HepG2 (cell line): Measurements from ENCODE around the gene ADGRB3. TPM values are rescaled to one million over a fixed set of nuclear protein-coding genes. Genes with fewer than 3 reads are reported as not detected.

Experiments
- ELF4 ChIP-seq: sonication (generic); formaldehyde crosslinking; IDR thresholded peaks from 2 replicates; pipeline ENCODE4 v1.5.0; 2020; ENCODE audit warnings: missing genetic modification reagents, mild to moderate bottlenecking, moderate library complexity, borderline replicate concordance
- FOXK1 ChIP-seq: sonication (generic); formaldehyde crosslinking; IDR thresholded peaks from 2 replicates; pipeline ENCODE4 v1.4.0; 2020; ENCODE audit warnings: low read depth, missing genetic modification reagents, borderline replicate concordance
- FOXP1 ChIP-seq, 2 experiments: fragments of 450-650 bp in 1 of 2; IDR thresholded peaks; 2 replicates each; pipeline ENCODE4 v1.6.1; 2017 to 2018; ENCODE audit warnings: antibody characterized with exemption in 1 of 2
- GABPA ChIP-seq, 2 experiments: IDR thresholded peaks; 2 replicates each; pipeline ENCODE4 v1.6.1; 2011 to 2016; ENCODE audit warnings: low read depth in 2 of 2, low read length in 1 of 2, missing biosample characterization in 1 of 2, missing genetic modification characterization in 1 of 2
- YY1 ChIP-seq: IDR thresholded peaks from 2 replicates; pipeline ENCODE4 v1.6.1; 2011; ENCODE audit warnings: low read length, low read depth, moderate library complexity, mild to moderate bottlenecking; ENCODE audit not compliant: insufficient read depth, insufficient replicate concordance
- ZFP36 ChIP-seq: fragments of 150-350 bp; IDR thresholded peaks from 2 replicates; pipeline ENCODE4 v1.6.1; 2018; ENCODE audit warnings: borderline replicate concordance, low read length, low read depth; ENCODE audit not compliant: partially characterized antibody
- ZNF17 ChIP-seq: sonication (generic); formaldehyde crosslinking; IDR thresholded peaks from 2 replicates; pipeline ENCODE4 v1.5.0; 2020; ENCODE audit warnings: mild to moderate bottlenecking, missing genetic modification reagents
- ZNF24 ChIP-seq: fragments of 450-650 bp; IDR thresholded peaks from 2 replicates; pipeline ENCODE4 v1.6.1; 2017; ENCODE audit warnings: antibody characterized with exemption, mild to moderate bottlenecking
- ZNF350 ChIP-seq: sonication (generic); formaldehyde crosslinking; IDR thresholded peaks from 2 replicates; pipeline ENCODE4 v1.4.0; 2020; ENCODE audit warnings: mild to moderate bottlenecking, low read depth, missing genetic modification reagents, borderline replicate concordance
- ZNF367 ChIP-seq: sonication (generic); formaldehyde crosslinking; IDR thresholded peaks from 2 replicates; pipeline ENCODE4 v1.4.0; 2020; ENCODE audit warnings: missing genetic modification reagents, borderline replicate concordance
- ZNF432 ChIP-seq: sonication (generic); formaldehyde crosslinking; IDR thresholded peaks from 2 replicates; pipeline ENCODE4 v1.5.0; 2020; ENCODE audit warnings: missing genetic modification reagents, mild to moderate bottlenecking, borderline replicate concordance
- ZNF619 ChIP-seq: sonication (generic); formaldehyde crosslinking; IDR thresholded peaks from 2 replicates; pipeline ENCODE4 v1.4.0; 2020; ENCODE audit warnings: mild to moderate bottlenecking, missing genetic modification reagents
- ZNF652 ChIP-seq: IDR thresholded peaks from 2 replicates; pipeline ENCODE4 v1.6.1; 2016; ENCODE audit warnings: low read depth, borderline replicate concordance
- ZNF691 ChIP-seq: sonication (generic); formaldehyde crosslinking; IDR thresholded peaks from 2 replicates; pipeline ENCODE4 v1.4.0; 2020; ENCODE audit warnings: missing genetic modification reagents, low read depth, mild to moderate bottlenecking, borderline replicate concordance
- ZNF780A ChIP-seq: sonication (generic); formaldehyde crosslinking; IDR thresholded peaks from 2 replicates; pipeline ENCODE4 v1.8.0; 2022; ENCODE audit warnings: mild to moderate bottlenecking, missing genetic modification reagents, moderate library complexity
- polyA plus RNA-seq, 8 experiments: library from polyadenylated mRNA; depleted of rRNA in 3 of 8; stranded (reverse) in 7 of 8; unstranded in 1 of 8; fragments of >200 nt; fragmentation: Illumina TruSeq in 4 of 8; extraction: Trizol in 4 of 8; gene quantifications; 2 replicates each; pipeline versions ENCODE4 v1.2.1 to v1.2.3, GENCODE V29; 2011 to 2016; ENCODE audit warnings: low read depth in 4 of 8, missing spikeins in 1 of 8, mixed read lengths in 1 of 8; ENCODE audit not compliant: insufficient read depth in 1 of 8
- total RNA-seq, 5 experiments: library from RNA; depleted of rRNA; stranded (reverse); fragments of >200 nt; fragmentation: Illumina TruSeq; extraction: Trizol; gene quantifications; 2 replicates each; pipeline ENCODE4 v1.2.3, GENCODE V29; 2016; ENCODE audit warnings: low read depth in 1 of 5
- TF ChIP-seq, protein P1 (sequence below): sonication (generic); formaldehyde crosslinking; IDR thresholded peaks from 2 replicates; pipeline ENCODE4 v1.5.1; 2020; ENCODE audit warnings: missing genetic modification reagents, mild to moderate bottlenecking, borderline replicate concordance
- TF ChIP-seq, protein P2 (sequence below): sonication (generic); formaldehyde crosslinking; IDR thresholded peaks from 2 replicates; pipeline ENCODE4 v1.4.0; 2020; ENCODE audit warnings: missing genetic modification reagents
- TF ChIP-seq, protein P3 (sequence below): sonication (generic); formaldehyde crosslinking; IDR thresholded peaks from 2 replicates; pipeline ENCODE4 v1.5.0; 2020; ENCODE audit warnings: missing genetic modification reagents
- TF ChIP-seq, protein P4 (sequence below): sonication (generic); formaldehyde crosslinking; IDR thresholded peaks from 2 replicates; pipeline ENCODE4 v1.5.0; 2020; ENCODE audit warnings: missing genetic modification reagents
- TF ChIP-seq, protein P5 (sequence below): sonication (generic); formaldehyde crosslinking; IDR thresholded peaks from 2 replicates; pipeline ENCODE4 v1.4.0; 2020; ENCODE audit warnings: mild to moderate bottlenecking, missing genetic modification reagents

The ADGRB3 gene
- total and polyA plus RNA-seq, 2 of the 13 experiments (the other 11 are each of a cell fraction or from before 2014, with no cell fraction given) = not detected

- TF ChIP-seq, protein P1, sequence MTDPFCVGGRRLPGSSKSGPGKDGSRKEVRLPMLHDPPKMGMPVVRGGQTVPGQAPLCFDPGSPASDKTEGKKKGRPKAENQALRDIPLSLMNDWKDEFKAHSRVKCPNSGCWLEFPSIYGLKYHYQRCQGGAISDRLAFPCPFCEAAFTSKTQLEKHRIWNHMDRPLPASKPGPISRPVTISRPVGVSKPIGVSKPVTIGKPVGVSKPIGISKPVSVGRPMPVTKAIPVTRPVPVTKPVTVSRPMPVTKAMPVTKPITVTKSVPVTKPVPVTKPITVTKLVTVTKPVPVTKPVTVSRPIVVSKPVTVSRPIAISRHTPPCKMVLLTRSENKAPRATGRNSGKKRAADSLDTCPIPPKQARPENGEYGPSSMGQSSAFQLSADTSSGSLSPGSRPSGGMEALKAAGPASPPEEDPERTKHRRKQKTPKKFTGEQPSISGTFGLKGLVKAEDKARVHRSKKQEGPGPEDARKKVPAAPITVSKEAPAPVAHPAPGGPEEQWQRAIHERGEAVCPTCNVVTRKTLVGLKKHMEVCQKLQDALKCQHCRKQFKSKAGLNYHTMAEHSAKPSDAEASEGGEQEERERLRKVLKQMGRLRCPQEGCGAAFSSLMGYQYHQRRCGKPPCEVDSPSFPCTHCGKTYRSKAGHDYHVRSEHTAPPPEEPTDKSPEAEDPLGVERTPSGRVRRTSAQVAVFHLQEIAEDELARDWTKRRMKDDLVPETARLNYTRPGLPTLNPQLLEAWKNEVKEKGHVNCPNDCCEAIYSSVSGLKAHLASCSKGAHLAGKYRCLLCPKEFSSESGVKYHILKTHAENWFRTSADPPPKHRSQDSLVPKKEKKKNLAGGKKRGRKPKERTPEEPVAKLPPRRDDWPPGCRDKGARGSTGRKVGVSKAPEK = 0 out of 2 replicates have a peak, but pooled peaks have one; percentile 44
- TF ChIP-seq ZNF780A (0 out of 2 replicates have a peak, but pooled peaks have one; percentile 52), ZNF432 (CRISPR knock-in tag) (0 out of 2 replicates have a peak, but pooled peaks have one; percentile 80), FOXP1 (IDR thresholded peaks at IDR 0.05) (no peak), FOXP1 (CRISPR knock-in tag; IDR thresholded peaks at IDR 0.05) (peak; percentile 41; the same call in 1 of the 2 replicates), ZFP36 (no peak), ZNF24 (no peak), ZNF619 (CRISPR knock-in tag) (no peak), ZNF350 (CRISPR knock-in tag) (peak; percentile 46; the same call in 1 of the 2 replicates), ZNF691 (CRISPR knock-in tag) (0 out of 2 replicates have a peak, but pooled peaks have one; percentile 63), ZNF652 (CRISPR knock-in tag) (peak; percentile 59; the same call in 1 of the 2 replicates), YY1 (no peak), ZNF17 (CRISPR knock-in tag) (peak; percentile 83; the same call in 1 of the 2 replicates), ZNF367 (CRISPR knock-in tag) (peak; percentile 98; the same call in 1 of the 2 replicates), GABPA (IDR thresholded peaks at IDR 0.05; ENCODE audit: low read depth, low read length) (no peak), GABPA (CRISPR knock-in tag; IDR thresholded peaks at IDR 0.05; ENCODE audit: low read depth) (peak; percentile 48; the same call in 1 of the 2 replicates), ELF4 (CRISPR knock-in tag) (peak; percentile 46; the same call in 1 of the 2 replicates), FOXK1 (peak; percentile 94; the same call in 1 of the 2 replicates)
- TF ChIP-seq, protein P2, sequence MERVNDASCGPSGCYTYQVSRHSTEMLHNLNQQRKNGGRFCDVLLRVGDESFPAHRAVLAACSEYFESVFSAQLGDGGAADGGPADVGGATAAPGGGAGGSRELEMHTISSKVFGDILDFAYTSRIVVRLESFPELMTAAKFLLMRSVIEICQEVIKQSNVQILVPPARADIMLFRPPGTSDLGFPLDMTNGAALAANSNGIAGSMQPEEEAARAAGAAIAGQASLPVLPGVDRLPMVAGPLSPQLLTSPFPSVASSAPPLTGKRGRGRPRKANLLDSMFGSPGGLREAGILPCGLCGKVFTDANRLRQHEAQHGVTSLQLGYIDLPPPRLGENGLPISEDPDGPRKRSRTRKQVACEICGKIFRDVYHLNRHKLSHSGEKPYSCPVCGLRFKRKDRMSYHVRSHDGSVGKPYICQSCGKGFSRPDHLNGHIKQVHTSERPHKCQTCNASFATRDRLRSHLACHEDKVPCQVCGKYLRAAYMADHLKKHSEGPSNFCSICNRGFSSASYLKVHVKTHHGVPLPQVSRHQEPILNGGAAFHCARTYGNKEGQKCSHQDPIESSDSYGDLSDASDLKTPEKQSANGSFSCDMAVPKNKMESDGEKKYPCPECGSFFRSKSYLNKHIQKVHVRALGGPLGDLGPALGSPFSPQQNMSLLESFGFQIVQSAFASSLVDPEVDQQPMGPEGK (CRISPR knock-in tag) = peak; percentile 66
- TF ChIP-seq, protein P3, sequence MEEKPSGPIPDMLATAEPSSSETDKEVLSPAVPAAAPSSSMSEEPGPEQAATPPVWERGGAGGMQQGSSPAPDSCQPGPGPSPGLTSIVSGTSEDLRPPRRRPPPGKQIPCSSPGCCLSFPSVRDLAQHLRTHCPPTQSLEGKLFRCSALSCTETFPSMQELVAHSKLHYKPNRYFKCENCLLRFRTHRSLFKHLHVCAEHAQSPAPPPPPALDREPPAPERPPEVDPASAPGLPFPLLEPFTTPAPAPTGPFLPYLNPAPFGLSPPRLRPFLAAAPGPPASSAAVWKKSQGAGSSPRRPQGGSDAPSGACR = 0 out of 2 replicates have a peak, but pooled peaks have one; percentile 42
- TF ChIP-seq, protein P4, sequence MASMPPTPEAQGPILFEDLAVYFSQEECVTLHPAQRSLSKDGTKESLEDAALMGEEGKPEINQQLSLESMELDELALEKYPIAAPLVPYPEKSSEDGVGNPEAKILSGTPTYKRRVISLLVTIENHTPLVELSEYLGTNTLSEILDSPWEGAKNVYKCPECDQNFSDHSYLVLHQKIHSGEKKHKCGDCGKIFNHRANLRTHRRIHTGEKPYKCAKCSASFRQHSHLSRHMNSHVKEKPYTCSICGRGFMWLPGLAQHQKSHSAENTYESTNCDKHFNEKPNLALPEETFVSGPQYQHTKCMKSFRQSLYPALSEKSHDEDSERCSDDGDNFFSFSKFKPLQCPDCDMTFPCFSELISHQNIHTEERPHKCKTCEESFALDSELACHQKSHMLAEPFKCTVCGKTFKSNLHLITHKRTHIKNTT (CRISPR knock-in tag) = no peak
- TF ChIP-seq, protein P5, sequence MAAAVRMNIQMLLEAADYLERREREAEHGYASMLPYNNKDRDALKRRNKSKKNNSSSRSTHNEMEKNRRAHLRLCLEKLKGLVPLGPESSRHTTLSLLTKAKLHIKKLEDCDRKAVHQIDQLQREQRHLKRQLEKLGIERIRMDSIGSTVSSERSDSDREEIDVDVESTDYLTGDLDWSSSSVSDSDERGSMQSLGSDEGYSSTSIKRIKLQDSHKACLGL (CRISPR knock-in tag) = peak; percentile 95
Observed at GRCh38 chr6:69232911-69233448, 597.9 kb downstream of the ADGRB3 start (continued).
